ENCODE data around the gene BTN1A1. TPM values are rescaled to one million over a fixed set of nuclear protein-coding genes. Genes with fewer than 3 reads are reported as not detected.
A peak's percentile ranks its signal among the peaks of the same experiment; 100 is the strongest.
"Not testable (repeated sequence)": the region's sequence is repeated elsewhere in the genome, so short reads cannot be mapped to it uniquely, and the experiment has no call there.

BTN1A1 gene
- total RNA-seq, 2 donors from 2014 or later: not detected

DNA sequence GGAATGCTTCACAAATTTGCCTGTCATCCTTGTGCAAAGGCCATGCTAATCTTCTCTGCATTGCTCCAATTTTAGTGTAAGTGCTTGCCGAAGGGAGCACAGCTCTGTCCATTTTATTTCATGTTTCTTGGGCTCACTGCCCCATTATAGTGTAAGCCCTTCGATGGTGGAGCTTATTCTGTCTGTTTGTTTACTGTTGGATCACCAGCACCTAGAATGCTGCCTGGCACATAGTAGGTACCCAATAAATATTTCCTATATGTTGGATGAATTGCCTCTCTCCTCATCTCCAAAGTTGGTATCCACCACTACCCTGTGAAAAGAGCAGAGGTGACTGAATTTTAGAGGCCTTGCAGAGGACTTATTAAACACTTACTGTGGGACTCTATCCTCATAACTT is 19.3 kb downstream of the BTN1A1 start:
- Histone ChIP-seq H3K9me3 (no peaks in the 10 kb centered on the region), H3K27me3 (no peaks in the 10 kb centered on the region), H3K36me3 (replicated peaks in 1 of 2; ENCODE audit: insufficient read depth in 1 of 2, low read depth in 2 of 2) (no peaks in the 10 kb centered on the region), H3K27ac (no peak overlapping the region), H3K4me1 (peaks cover 14% of the 10 kb centered on the region), H3K4me3 (no peak overlapping the region)
- WGBS, 2 donors: 93 to 94% methylated on average over 2 of the region's 2 CpGs
- ATAC-seq (no peak), DNase-seq (no peak)
- no peak for TF ChIP-seq POLR2A (IDR thresholded peaks at IDR 0.05)
- no peak for TF ChIP-seq CTCF (IDR thresholded peaks at IDR 0.05)
- intact Hi-C loops (cut with DNase I): no loop called here

GRCh38 chr6:26520237-26520849 is 20.2 kb downstream of the BTN1A1 start:
- no peaks in the 10 kb centered on the region for H3K9me3 ChIP-seq
- peaks cover 14% of the 10 kb centered on the region for H3K4me1 ChIP-seq
- no peaks in the 10 kb centered on the region for H3K36me3 ChIP-seq (replicated peaks in 1 of 2; ENCODE audit: insufficient read depth in 1 of 2, low read depth in 2 of 2)
- intact Hi-C loops (cut with DNase I): no loop called here
- no peaks in the 10 kb centered on the region for H3K27me3 ChIP-seq
- TF ChIP-seq POLR2A (IDR thresholded peaks at IDR 0.05) (peak in 2 of 3 donors; percentile 33 to 35), CTCF (IDR thresholded peaks at IDR 0.05) (no peak)
- no peak overlapping the region for H3K4me3 ChIP-seq
- DNase-seq (no peak), ATAC-seq (peak; percentile 51)
- H3K27ac ChIP-seq: peak overlapping the region; percentile 88 to 92 (median 89)
- 15 to 22% methylated on average over 14 to 19 of the region's 21 CpGs for WGBS, 2 donors

- intact Hi-C loops (cut with DNase I): no loop called here
- H3K9me3 ChIP-seq: no peaks in the 10 kb centered on the region
- WGBS, 2 donors: 0 to 1% methylated on average over 21 to 32 of the region's 49 CpGs
- H3K4me3 ChIP-seq: peak overlapping the region; percentile 21 to 56
- ATAC-seq (peak; percentile 90), DNase-seq (peak; percentile 89 to 94 (median 90))
- peak overlapping the region; percentile 88 to 92 (median 89) for H3K27ac ChIP-seq
- peaks cover 14% of the 10 kb centered on the region for H3K4me1 ChIP-seq
- H3K27me3 ChIP-seq: no peaks in the 10 kb centered on the region
- TF ChIP-seq POLR2A (IDR thresholded peaks at IDR 0.05) (peak in 1 of 3 donors; percentile 3), CTCF (IDR thresholded peaks at IDR 0.05) (no peak)
- no peaks in the 10 kb centered on the region for H3K36me3 ChIP-seq (replicated peaks in 1 of 2; ENCODE audit: insufficient read depth in 1 of 2, low read depth in 2 of 2)
These were observed 20.9 kb downstream of the BTN1A1 start for GRCh38 chr6:26520850-26521599.

- intact Hi-C loops (cut with DNase I): no loop called here
- peak; percentile 64 to 77 (median 70) for DNase-seq
- Histone ChIP-seq H3K9me3 (no peaks in the 10 kb centered on the region), H3K27ac (peak overlapping the region; percentile 39 to 92 (median 88)), H3K36me3 (replicated peaks in 1 of 2; ENCODE audit: insufficient read depth in 1 of 2, low read depth in 2 of 2) (no peaks in the 10 kb centered on the region), H3K4me3 (peak overlapping the region; percentile 21 to 56), H3K4me1 (peaks cover 14% of the 10 kb centered on the region), H3K27me3 (no peaks in the 10 kb centered on the region)
- 16 to 30% methylated on average over 33 to 69 of the region's 74 CpGs for WGBS, 2 donors
- ATAC-seq: peak; percentile 67
- TF ChIP-seq CTCF (IDR thresholded peaks at IDR 0.05): peak in 5 of 7 experiments; percentile 7 to 46 (median 24)
- TF ChIP-seq POLR2A (IDR thresholded peaks at IDR 0.05): peak in 2 of 3 donors; percentile 54 to 62
These were observed 21.7 kb downstream of the BTN1A1 start for GRCh38 chr6:26521600-26522391.

GRCh38 chr6:26522486-26523228 is 22.6 kb downstream of the BTN1A1 start:
- Histone ChIP-seq H3K4me1 (peaks cover 14% of the 10 kb centered on the region), H3K27ac (peak overlapping the region in 2 of 4 donors; percentile 88 to 92)
- H3K36me3 ChIP-seq (replicated peaks in 1 of 2; ENCODE audit: insufficient read depth in 1 of 2, low read depth in 2 of 2); intact Hi-C loops (cut with DNase I); H3K4me3 ChIP-seq; H3K9me3 ChIP-seq; H3K27me3 ChIP-seq; DNase-seq; ATAC-seq: not testable (repeated sequence)
- WGBS, 2 donors: 78 to 88% methylated on average over 11 of the region's 11 CpGs

DNA sequence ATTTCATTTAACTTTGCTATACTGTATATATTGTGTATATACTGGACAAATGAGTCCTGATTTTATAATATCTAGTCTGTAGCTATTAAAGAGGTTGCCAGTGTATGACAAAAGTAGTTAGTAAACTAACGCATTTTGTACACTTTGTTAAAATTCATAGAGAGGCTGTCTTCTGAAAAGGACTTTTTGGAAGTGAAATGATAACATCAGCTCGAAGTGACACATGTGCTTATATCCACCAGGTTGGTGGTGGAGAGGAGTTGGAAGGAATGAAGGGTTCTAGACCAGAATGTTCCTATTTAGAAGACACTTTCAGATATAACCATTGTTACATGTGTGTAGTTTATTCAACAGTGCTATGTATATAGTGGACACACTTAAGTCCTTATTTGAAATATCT is 24.2 kb downstream of the BTN1A1 start:
- H3K27ac ChIP-seq; H3K4me3 ChIP-seq; H3K9me3 ChIP-seq; H3K36me3 ChIP-seq (replicated peaks in 1 of 2; ENCODE audit: insufficient read depth in 1 of 2, low read depth in 2 of 2); DNase-seq; H3K27me3 ChIP-seq; ATAC-seq; intact Hi-C loops (cut with DNase I): not testable (repeated sequence)
- 81% methylated on average over 2 of the region's 2 CpGs for WGBS, 2 donors
- H3K4me1 ChIP-seq: peaks cover 14% of the 10 kb centered on the region
